H1 (cell line): Measurements from ENCODE around the gene ANK3. TPM values are rescaled to one million over a fixed set of nuclear protein-coding genes. Genes with fewer than 3 reads are reported as not detected.
A peak's percentile ranks its signal among the peaks of the same experiment; 100 is the strongest.

ENCODE experiments used
- CTCF ChIA-PET: fragments of 300-600 bp; sonication (Branson Sonifier 250); formaldehyde crosslinking; loops from one replicate; lab custom pipeline; 2021; ENCODE audit not compliant: partially characterized antibody; lab: Charles Lee
- POLR2A ChIA-PET: fragments of 300-600 bp; sonication (Branson Sonifier 250); formaldehyde crosslinking; loops from one replicate; lab custom pipeline; 2021; ENCODE audit warnings: inconsistent platforms; ENCODE audit not compliant: partially characterized antibody; lab: Charles Lee
- DNase-seq, 2 experiments: peaks; one replicate each; pipeline versions ENCODE4 v3.0.0 to v3.0.0-alpha.2; 2010 to 2022; ENCODE audit warnings: low spot score in 2 of 2, low read depth in 1 of 2, mixed read lengths in 1 of 2
- FAIRE-seq: peaks from 2 replicates; lab custom pipeline; 2011; peaks lifted over from hg19 to GRCh38; lab: Jason Lieb, UNC
- H2AFZ ChIP-seq: 2 replicates; pipeline ENCODE4 v1.8.1; 2012; ENCODE audit warnings: low read length, inconsistent platforms
- H2AK5ac ChIP-seq: 2 replicates; pipeline ENCODE4 v1.6.1; 2013; ENCODE audit warnings: low read depth, low read length
- H2BK120ac ChIP-seq: replicated peaks from 2 replicates; pipeline ENCODE3; 2013; ENCODE audit warnings: low read depth, low read length, inconsistent platforms
- H2BK12ac ChIP-seq: 2 replicates; pipeline ENCODE4 v1.6.1; 2013; ENCODE audit warnings: low read depth, low read length
- H2BK15ac ChIP-seq: 2 replicates; pipeline ENCODE4 v1.6.1; 2013; ENCODE audit warnings: low read length
- H2BK20ac ChIP-seq: 2 replicates; pipeline ENCODE4 v1.6.1; 2013; ENCODE audit warnings: low read length
- H2BK5ac ChIP-seq: 2 replicates; pipeline ENCODE4 v1.6.1; 2013; ENCODE audit warnings: low read depth, low read length
- H3K14ac ChIP-seq: 2 replicates; pipeline ENCODE4 v1.6.1; 2013; ENCODE audit warnings: inconsistent platforms; ENCODE audit not compliant: insufficient read length
- H3K18ac ChIP-seq: 2 replicates; pipeline ENCODE4 v1.6.1; 2013; ENCODE audit warnings: low read length; ENCODE audit errors: extremely low read depth
- H3K23ac ChIP-seq: 2 replicates; pipeline ENCODE4 v1.6.1; 2013; ENCODE audit warnings: inconsistent platforms; ENCODE audit not compliant: insufficient read length
- H3K23me2 ChIP-seq: 2 replicates; pipeline ENCODE4 v1.6.1; 2013; ENCODE audit warnings: low read depth, low read length
- H3K27ac ChIP-seq: 2 replicates; pipeline ENCODE4 v1.6.1; 2011; ENCODE audit warnings: low read depth, low read length, inconsistent platforms
- H3K27me3 ChIP-seq, 4 experiments: replicated peaks in 1 of 4; 1 replicate in 1 of 4; 2 replicates in 3 of 4; pipeline versions ENCODE4 v1.6.1 to v1.8.1; 2011 to 2013; ENCODE audit warnings: low read length in 3 of 4, mild to moderate bottlenecking in 3 of 4, inconsistent platforms in 2 of 4, mixed read lengths in 2 of 4, moderate library complexity in 1 of 4; ENCODE audit not compliant: control insufficient read depth in 3 of 4, insufficient read depth in 3 of 4; ENCODE audit errors: extremely low read depth in 1 of 4
- H3K36me3 ChIP-seq, 4 experiments: 2 replicates each; pipeline versions ENCODE4 v1.6.1 to v1.8.1; 2011 to 2013; ENCODE audit warnings: mild to moderate bottlenecking in 4 of 4, low read length in 3 of 4, moderate library complexity in 2 of 4, control low read depth in 1 of 4, inconsistent platforms in 1 of 4; ENCODE audit not compliant: insufficient read depth in 4 of 4, control insufficient read depth in 2 of 4
- H3K4ac ChIP-seq: replicated peaks from 2 replicates; pipeline ENCODE3; 2013; ENCODE audit warnings: low read length, low read depth, mixed read lengths, inconsistent platforms; ENCODE audit not compliant: insufficient read length
- H3K4me1 ChIP-seq, 4 experiments: replicated peaks in 1 of 4; 1 replicate in 1 of 4; 2 replicates in 3 of 4; pipeline versions ENCODE4 v1.6.1 to v1.8.1; 2011 to 2013; ENCODE audit warnings: low read length in 3 of 4, inconsistent platforms in 2 of 4, mixed read lengths in 1 of 4; ENCODE audit not compliant: insufficient read depth in 4 of 4, control insufficient read depth in 3 of 4
- H3K4me2 ChIP-seq, 2 experiments: 2 replicates each; pipeline versions ENCODE4 v1.6.1 to v1.8.1; 2011 to 2013; ENCODE audit warnings: low read depth in 2 of 2, low read length in 2 of 2, control low read depth in 1 of 2, inconsistent platforms in 1 of 2, mild to moderate bottlenecking in 1 of 2; ENCODE audit not compliant: insufficient read depth in 1 of 2
- H3K4me3 ChIP-seq, 4 experiments: fragments of 200-600, 300-600 bp in 1 of 4; sonication (generic), shearing (Covaris generic), sonication (Bioruptor Twin) in 1 of 4; 2 replicates each; pipeline versions ENCODE4 v1.5.1 to v1.8.1; 2011 to 2016; ENCODE audit warnings: low read length in 4 of 4, low read depth in 3 of 4, control low read depth in 2 of 4, inconsistent platforms in 2 of 4, mild to moderate bottlenecking in 2 of 4, mixed read lengths in 1 of 4, moderate library complexity in 1 of 4; ENCODE audit not compliant: insufficient read depth in 2 of 4; ENCODE audit errors: extremely low read depth in 1 of 4
- H3K56ac ChIP-seq: replicated peaks from 2 replicates; pipeline ENCODE3; 2013; ENCODE audit warnings: low read depth, mild to moderate bottlenecking, mixed read lengths, low read length, inconsistent platforms; ENCODE audit not compliant: insufficient read length
- H3K79me1 ChIP-seq: 2 replicates; pipeline ENCODE4 v1.6.1; 2013; ENCODE audit warnings: low read depth, low read length, control low read depth
- H3K79me2 ChIP-seq, 2 experiments: 2 replicates each; pipeline versions ENCODE4 v1.6.1 to v1.8.1; 2012 to 2013; ENCODE audit warnings: low read length in 2 of 2, mild to moderate bottlenecking in 2 of 2, inconsistent platforms in 1 of 2; ENCODE audit not compliant: insufficient read depth in 2 of 2, control insufficient read depth in 1 of 2
- H3K9ac ChIP-seq, 4 experiments: replicated peaks in 1 of 4; 1 replicate in 1 of 4; 2 replicates in 3 of 4; pipeline versions ENCODE4 v1.6.1 to v1.8.1; 2011 to 2013; ENCODE audit warnings: low read depth in 3 of 4, low read length in 3 of 4, control low read depth in 2 of 4, mild to moderate bottlenecking in 2 of 4, moderate library complexity in 2 of 4, inconsistent platforms in 1 of 4; ENCODE audit errors: extremely low read depth in 1 of 4
- H3K9me3 ChIP-seq, 2 experiments: 2 replicates each; pipeline versions ENCODE4 v1.6.1 to v1.8.1; 2012 to 2013; ENCODE audit warnings: mild to moderate bottlenecking in 2 of 2, moderate library complexity in 2 of 2, control low read depth in 1 of 2, inconsistent platforms in 1 of 2, low read depth in 1 of 2, low read length in 1 of 2, mixed read lengths in 1 of 2; ENCODE audit not compliant: insufficient read depth in 2 of 2
- H4K20me1 ChIP-seq, 2 experiments: replicated peaks in 1 of 2; 2 replicates each; pipeline versions ENCODE3 to v1.8.1; 2011 to 2013; ENCODE audit warnings: inconsistent platforms in 2 of 2, low read length in 2 of 2, mild to moderate bottlenecking in 1 of 2; ENCODE audit not compliant: insufficient read depth in 2 of 2, control insufficient read depth in 1 of 2
- H4K5ac ChIP-seq: 2 replicates; pipeline ENCODE4 v1.6.1; 2013; ENCODE audit warnings: low read length, low read depth, mixed read lengths, inconsistent platforms; ENCODE audit not compliant: insufficient read length
- H4K8ac ChIP-seq: 2 replicates; pipeline ENCODE4 v1.8.0; 2013; ENCODE audit warnings: mild to moderate bottlenecking, moderate library complexity, low read length, inconsistent platforms; ENCODE audit not compliant: insufficient read depth; ENCODE audit errors: extremely low read depth
- H4K91ac ChIP-seq: replicated peaks from 2 replicates; pipeline ENCODE3; 2013; ENCODE audit warnings: low read length, mixed read lengths, inconsistent platforms; ENCODE audit not compliant: insufficient read length
- BRCA1 ChIP-seq: IDR thresholded peaks from 2 replicates; pipeline ENCODE4 v1.6.1; 2012; ENCODE audit warnings: low read depth, low read length, improper control_type of control experiment
- MAFK ChIP-seq: IDR thresholded peaks from 2 replicates; pipeline ENCODE4 v1.6.1; 2012; ENCODE audit warnings: low read depth, mild to moderate bottlenecking, improper control_type of control experiment, low read length
- POU5F1 ChIP-seq: IDR thresholded peaks from 2 replicates; pipeline ENCODE4 v1.6.1; 2011; ENCODE audit warnings: low read depth, mild to moderate bottlenecking, low read length, moderate library complexity
- WGBS, 2 experiments: shearing (Covaris generic) in 1 of 2; methylation state at CpG; one replicate each; pipeline versions ENCODE4 v1.1.6 to v1.1.7; 2013 to 2015; ENCODE audit warnings: low lambda C conversion rate in 2 of 2, mixed read lengths in 2 of 2, inconsistent platforms in 1 of 2, low coverage in 1 of 2, missing lambda C conversion rate in 1 of 2; ENCODE audit not compliant: insufficient replicate concordance in 2 of 2, insufficient coverage in 1 of 2, insufficient read length in 1 of 2; ENCODE audit errors: extremely low coverage in 1 of 2, missing lambda C conversion rate in 1 of 2; 5-methylcytosine and 5-hydroxymethylcytosine counted together
- polyA plus RNA-seq, 7 experiments: library from polyadenylated mRNA; depleted of rRNA in 3 of 7; stranded (reverse) in 5 of 7; unstranded in 2 of 7; fragments of >200 nt in 5 of 7; fragments of 200-250 nt in 2 of 7; gene quantifications; 1 replicate in 5 of 7; 2 replicates in 1 of 7; 4 replicates in 1 of 7; pipeline versions ENCODE4 v1.2.1 to v1.2.3, GENCODE V29; 2011 to 2013; ENCODE audit warnings: missing spikeins in 2 of 7, mixed read lengths in 2 of 7
- total RNA-seq: library from RNA; stranded (reverse); fragmentation: NEBNext Ultra II Directional; extraction: Animal tissue kit (Norgen Biotek cat#: 25700); gene quantifications from 2 replicates; pipeline ENCODE4 v1.2.1, GENCODE V29; 2021

The ANK3 gene
- total and polyA plus RNA-seq, 2 of the 8 experiments (the other 6 are each of a cell fraction or from before 2014, with no cell fraction given), result 18.1 to 67.9 TPM

DNA sequence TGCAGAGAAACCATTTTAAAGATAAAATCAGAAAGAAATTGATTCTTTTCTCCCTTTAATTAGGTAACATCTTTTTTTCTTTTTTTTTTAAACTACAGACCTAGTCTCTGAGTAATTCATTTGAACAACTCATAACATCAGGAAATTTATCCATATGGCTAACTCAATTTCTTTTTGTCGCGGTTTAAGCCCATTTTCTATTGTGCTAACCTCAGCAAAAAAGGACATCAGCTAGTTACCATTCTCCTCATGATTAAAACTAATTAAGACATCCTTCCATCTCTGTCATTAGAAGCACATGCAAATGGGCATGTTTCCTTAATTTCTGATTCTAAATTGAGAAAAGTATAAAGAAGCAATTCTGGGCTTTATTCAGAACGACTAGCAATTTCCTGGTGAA lies 57.8 kb downstream of the ANK3 start:
- FAIRE-seq (no peak), DNase-seq (no peak)
- Histone ChIP-seq H3K4me3 (no peak overlapping the region), H2AK5ac (no peak overlapping the region), H2BK20ac (no peak overlapping the region), H2BK5ac (no peak overlapping the region), H3K23ac (no peak overlapping the region), H4K5ac (no peak overlapping the region), H3K18ac (no peak overlapping the region), H3K23me2 (no peaks in the 10 kb centered on the region), H3K4me1 (no peaks in the 10 kb centered on the region), H4K91ac (no peak overlapping the region), H3K9ac (no peak overlapping the region), H3K14ac (no peak overlapping the region), H2BK120ac (no peak overlapping the region), H3K4me2 (no peak overlapping the region), H3K56ac (no peak overlapping the region), H2BK15ac (no peak overlapping the region), H3K27me3 (no peaks in the 10 kb centered on the region), H2AFZ (no peak overlapping the region), H2BK12ac (no peak overlapping the region), H3K4ac (no peak overlapping the region), H4K20me1 (no peaks in the 10 kb centered on the region), H3K79me1 (no peaks in the 10 kb centered on the region), H3K9me3 (no peaks in the 10 kb centered on the region), H3K27ac (no peak overlapping the region), H4K8ac (no peak overlapping the region), H3K36me3 (no peaks in the 10 kb centered on the region), H3K79me2 (no peaks in the 10 kb centered on the region)
- CTCF ChIA-PET, result no interaction called here
- POLR2A ChIA-PET, result no interaction called here
- TF ChIP-seq MAFK (peak; percentile 78), BRCA1 (no peak), POU5F1 (no peak)
- WGBS, 2 experiments, result 93% methylated on average over 3 of the region's 3 CpGs; no CpG with 5 or more reads in 1 of the 2 experiments
